GM18873 (cell line): ENCODE results near the gene FGFR3.

ENCODE experiments used
- ATAC-seq: cut with Tn5 transposase; IDR thresholded peaks from one replicate; pipeline ENCODE4 v1.9.1; 2021; ENCODE audit warnings: mild to moderate bottlenecking, moderate library complexity, moderate number of reproducible peaks; ENCODE audit not compliant: unreplicated experiment, low FRiP score

Gene FGFR3

GRCh38 chr4:1785592-1785991 lies 7.5 kb upstream of the FGFR3 start:
- no peak for ATAC-seq

- ATAC-seq: no peak
Measured at GRCh38 chr4:1786544-1787362, 6.3 kb upstream of the FGFR3 start.

- ATAC-seq: no peak
Measured at GRCh38 chr4:1787411-1788077, 5.5 kb upstream of the FGFR3 start.

GRCh38 chr4:1788254-1788973 lies 4.7 kb upstream of the FGFR3 start:
- no peak for ATAC-seq

- ATAC-seq: no peak
Measured at GRCh38 chr4:1789552-1789951, 3.5 kb upstream of the FGFR3 start.

- no peak for ATAC-seq
Measured at GRCh38 chr4:1790005-1790404, 3.1 kb upstream of the FGFR3 start.

GRCh38 chr4:1792158-1792831 lies 798 bp upstream of the FGFR3 start:
- ATAC-seq: no peak

GRCh38 chr4:1793496-1793840 lies 375 bp downstream of the FGFR3 start:
- ATAC-seq: no peak

- no peak for ATAC-seq
Measured at GRCh38 chr4:1793940-1794808, 1.1 kb downstream of the FGFR3 start.

- no peak for ATAC-seq
Measured at GRCh38 chr4:1794809-1795298, 1.8 kb downstream of the FGFR3 start.

- no peak for ATAC-seq
Measured at GRCh38 chr4:1795299-1796195, 2.5 kb downstream of the FGFR3 start.

GRCh38 chr4:1796486-1797204 lies 3.6 kb downstream of the FGFR3 start:
- no peak for ATAC-seq

GRCh38 chr4:1797298-1797860 lies 4.3 kb downstream of the FGFR3 start:
- no peak for ATAC-seq

GRCh38 chr4:1797861-1798579 lies 4.9 kb downstream of the FGFR3 start:
- ATAC-seq: no peak

GRCh38 chr4:1798580-1799386 lies 5.7 kb downstream of the FGFR3 start:
- no peak for ATAC-seq
